Stimulated activated CD8-positive, alpha-beta memory T cell treated with anti-CD3 and anti-CD28 coated beads, Interleukin-7, amount 100 ng/mL, for 48 hours (primary cell): ENCODE data around the gene CADPS2.

Experiments
- DNase-seq, 2 donors: peaks; one replicate each; pipeline ENCODE4 v3.0.0-alpha.2; 2020; ENCODE audit warnings: low read depth in 1 of 2; ENCODE audit errors: extremely low read depth in 1 of 2

Gene CADPS2

GRCh38 chr7:122886357-122887081 is at the start of gene CADPS2:
CADPS2 (minus strand) TSS chr7:122886460; CDS start chr7:122886337, 123 bp downstream.
- DNase-seq: no peak

GRCh38 chr7:122935620-122936019 is 49.4 kb upstream of the CADPS2 start:
- no peak for DNase-seq

DNA sequence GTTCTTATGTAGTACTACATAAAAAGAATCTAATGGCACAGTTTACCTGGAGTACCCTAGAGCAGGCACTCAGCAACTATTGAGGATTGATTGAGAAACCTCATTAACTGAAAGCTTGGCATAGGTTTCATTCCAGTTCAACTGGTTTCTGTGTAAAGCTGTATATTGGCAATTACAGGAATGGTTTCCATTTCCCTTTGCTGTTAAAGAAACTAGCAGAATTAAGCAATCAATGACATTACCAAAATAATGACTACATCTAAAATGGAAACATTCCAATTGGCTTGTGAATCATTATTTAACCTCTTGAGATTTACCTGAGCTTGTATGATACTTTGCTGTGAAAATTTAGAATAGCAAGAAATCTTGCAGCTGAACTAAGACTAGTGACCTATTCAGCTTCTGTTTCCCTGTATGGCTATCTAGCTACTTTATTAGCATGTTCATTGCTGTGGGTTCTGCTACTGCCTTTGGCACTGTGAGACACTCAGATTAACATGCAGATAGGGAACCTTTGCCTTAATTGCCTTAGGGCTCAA is 33.5 kb upstream of the CADPS2 start:
- no peak for DNase-seq

DNA sequence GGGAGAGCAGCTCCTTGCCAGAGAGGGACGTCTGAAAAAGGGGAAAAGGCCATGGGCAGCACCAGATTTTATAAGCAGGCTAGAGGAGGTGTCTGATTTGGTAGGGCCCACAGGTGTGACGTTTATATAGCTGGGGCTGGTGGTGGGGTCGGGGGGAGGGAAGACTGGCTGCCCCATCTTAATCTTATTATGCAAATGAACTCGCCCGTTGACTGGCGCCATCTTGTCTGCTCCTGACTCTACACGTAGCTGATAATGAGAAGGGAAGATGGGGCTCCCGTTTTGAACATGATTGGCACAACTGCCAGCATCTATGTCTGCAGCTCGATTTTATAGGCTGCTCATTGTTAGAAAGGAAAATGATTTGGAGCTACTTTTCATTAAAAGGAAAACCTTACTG is 28.6 kb upstream of the CADPS2 start:
- DNase-seq: no peak

DNA sequence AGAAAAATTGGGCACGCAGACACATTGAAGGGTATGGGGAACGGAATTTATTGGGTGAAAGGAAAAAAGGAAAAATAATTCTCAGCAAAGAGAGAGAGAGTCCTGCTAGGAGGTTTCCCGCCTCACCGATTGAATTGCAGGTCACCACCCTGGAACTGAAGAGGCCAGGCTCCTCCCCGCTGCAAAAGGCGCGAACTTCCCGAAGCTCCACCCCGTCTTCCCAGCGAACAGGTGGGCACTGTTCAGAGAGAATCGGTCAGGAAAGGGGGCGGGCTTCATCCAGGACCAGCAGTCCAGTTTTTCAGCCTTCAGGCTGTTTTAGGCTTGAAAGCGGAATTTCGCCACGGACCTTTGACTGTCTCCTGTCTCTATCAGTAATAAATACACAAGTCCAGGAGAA is 27.3 kb upstream of the CADPS2 start:
- no peak for DNase-seq

DNA sequence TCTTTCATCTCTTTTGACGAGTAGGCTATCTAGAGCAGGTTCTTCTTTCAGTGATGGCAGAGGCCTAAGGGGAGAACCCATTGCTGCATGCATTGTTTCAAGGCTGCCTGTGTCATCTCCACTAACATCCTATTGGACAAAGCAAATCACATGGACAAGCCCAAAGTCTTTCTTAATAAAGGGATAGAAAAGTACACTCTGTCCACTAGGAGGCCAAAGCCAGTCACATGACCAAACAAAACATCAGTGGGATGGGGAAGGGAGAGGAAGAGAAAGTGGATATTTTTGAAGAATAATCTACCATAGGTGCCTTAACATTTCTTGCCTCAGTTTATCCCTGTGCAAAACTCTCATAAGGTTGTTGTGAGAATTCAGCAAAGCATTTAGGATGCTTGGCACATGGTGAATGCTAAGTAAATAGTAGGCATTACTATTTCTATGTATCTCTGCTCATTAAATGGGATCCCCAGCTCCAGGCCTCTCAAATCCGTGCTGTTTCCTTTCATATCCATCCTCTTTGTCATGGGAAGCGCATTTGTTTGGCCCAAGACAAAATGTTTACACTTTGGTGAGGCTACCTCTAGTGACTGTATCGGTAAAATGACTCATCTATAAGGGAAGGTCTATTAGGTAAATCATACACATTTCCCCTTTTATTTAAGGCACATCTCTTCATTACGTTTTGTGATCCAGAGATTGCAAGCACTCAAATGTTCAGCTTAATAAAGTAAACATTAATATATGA is 16.7 kb upstream of the CADPS2 start:
- no peak for DNase-seq

- DNase-seq: no peak
These were observed 15.0 kb upstream of the CADPS2 start for GRCh38 chr7:122901250-122901649.

- DNase-seq: no peak
These were observed 10.2 kb upstream of the CADPS2 start for GRCh38 chr7:122896509-122896908.

DNA sequence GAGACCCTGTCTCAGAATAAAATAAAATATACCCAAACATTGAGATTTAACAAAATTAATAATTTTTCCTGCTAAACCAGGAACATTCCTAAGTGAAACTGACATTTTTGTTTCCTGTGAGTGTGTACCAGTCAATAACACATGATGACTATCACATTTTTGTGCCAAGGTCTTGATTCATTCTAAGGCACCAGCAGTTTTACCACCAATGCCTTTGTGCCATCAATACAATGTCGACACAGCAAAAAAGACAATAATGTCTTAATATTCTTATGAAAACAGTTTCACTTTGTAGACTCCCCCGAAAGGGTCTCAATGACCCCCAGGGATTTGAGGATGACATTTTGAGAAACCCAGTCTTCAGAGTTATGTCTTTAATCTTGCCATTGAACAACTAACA is 7.2 kb upstream of the CADPS2 start:
- DNase-seq: no peak

DNA sequence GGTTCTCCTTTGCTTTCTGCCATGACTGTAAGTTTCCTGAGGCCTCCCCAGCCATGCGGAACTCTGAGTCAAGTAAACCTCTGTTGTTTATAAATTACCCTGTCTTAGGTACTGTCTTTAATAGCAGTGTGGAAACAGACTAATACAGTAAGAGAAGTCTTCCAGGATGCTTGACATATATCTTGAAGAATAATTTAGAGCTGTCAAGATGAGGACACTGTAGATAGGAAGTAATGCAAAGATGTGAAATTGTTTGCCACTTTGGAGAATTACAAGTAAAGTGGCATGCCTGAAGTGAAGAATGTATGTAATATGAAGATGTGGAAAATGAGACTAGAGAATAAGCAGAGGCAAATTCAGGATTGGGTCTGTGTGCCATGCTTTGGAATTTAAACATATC is 2.9 kb upstream of the CADPS2 start:
- DNase-seq: no peak

- no peak for DNase-seq
These were observed 1.6 kb upstream of the CADPS2 start for GRCh38 chr7:122887848-122888247.

DNA sequence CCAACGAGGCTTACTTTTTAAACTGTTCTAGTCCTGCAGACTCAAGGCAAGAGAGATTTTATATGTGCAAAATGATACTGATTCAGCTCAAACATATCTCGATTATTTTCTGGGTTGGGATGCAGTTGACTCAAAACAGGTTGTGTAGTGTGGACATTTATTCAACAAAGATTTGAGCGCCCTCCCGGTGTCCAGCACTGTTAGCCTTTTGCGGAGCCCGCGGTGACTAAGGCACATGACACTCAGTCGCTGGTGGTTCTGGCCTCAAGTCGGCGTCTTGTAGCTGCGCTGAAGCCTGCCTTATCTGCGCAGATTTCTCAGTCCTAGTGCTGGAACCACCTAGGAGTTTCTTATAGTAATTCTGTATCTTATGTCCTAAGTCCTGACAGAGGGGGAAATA is 938 bp upstream of the CADPS2 start:
- DNase-seq: no peak

DNA sequence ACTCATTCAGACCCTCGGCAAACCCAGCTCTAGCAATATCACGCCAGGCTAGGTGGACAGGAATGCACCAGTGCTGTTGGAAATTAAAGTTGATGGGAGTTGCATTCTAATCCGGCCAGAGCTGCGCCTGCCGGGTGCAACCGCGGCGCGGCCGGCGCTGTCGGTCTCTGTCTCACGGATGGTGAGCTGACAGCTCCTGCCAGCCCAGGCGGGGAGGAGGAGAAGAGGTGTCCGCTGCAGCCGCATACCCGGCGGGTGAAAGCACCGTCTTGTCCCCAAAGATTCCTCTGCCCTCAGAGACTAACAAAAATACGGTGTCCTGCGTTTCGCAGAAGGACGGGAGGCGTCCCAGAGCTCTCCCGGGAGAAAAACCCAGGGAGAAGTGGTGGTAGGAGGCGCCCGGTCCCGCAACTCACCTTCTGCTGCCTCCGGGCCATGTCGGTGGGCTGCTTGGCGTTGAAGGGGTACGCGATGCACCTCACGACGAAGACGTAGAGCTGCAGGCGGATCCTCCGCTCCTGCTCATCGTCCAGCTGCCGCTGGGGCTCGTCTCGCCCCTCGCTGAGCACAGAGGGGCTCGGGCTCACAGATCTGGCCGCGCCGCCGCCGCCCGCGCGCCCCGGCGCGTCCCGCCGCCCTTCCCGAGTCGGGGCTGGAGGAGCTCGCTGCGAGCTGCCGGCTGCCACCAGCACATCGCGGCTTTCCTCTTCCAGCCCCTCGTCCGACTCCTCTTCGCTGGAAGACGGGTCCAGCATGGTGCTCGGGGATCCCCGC is 490 bp downstream of the CADPS2 start:
- no peak for DNase-seq

- no peak for DNase-seq
These were observed 2.1 kb downstream of the CADPS2 start for GRCh38 chr7:122884186-122884585.

DNA sequence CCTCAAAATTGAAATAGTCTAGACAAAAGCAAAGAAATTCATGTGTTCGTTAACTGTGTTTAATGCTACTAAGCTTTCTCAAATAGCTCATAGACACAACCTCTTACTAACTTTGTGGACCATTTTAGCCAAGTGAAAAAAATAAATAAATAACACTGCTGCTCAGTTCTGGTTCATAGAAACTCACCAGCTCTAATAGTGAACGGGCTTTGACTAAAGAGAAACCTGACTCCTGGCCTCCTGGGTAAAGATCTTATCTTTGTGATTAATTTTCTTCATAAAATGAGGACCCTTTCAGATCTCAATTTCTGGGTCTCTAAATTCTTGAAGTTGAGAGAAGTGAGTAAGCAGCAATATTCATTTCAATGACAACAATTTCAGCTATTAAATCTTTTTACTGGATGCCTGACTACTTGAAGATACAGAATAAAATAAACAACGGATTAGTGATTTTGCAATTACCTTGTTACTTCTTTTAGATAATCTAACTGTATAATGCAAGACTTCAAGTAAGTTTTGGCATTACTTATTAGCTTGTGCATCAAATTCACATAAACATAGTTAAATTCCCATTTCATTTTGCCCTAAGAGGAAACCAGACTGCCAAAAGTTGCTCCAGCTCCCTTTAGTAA is 3.1 kb downstream of the CADPS2 start:
- DNase-seq: no peak

DNA sequence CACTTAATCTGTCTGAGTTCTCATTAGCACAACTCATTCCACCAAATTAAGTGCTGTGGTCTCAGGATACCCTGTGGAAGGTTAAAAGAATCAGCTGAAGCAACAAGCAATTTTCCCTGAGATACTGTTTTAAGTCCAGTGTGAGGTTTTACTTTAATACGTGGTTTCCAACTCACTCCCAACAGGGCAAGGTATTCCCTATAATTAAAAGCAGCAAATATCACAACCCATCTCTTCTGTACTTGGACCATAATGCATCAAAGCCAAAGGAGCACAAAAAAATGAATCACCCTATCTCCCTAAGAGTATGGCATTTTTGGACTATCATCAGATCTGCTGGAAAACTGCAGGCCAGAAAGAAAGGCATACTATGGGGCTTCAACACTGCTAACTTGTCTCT is 4.9 kb downstream of the CADPS2 start:
- DNase-seq: no peak

- DNase-seq: no peak
These were observed 17.0 kb downstream of the CADPS2 start for GRCh38 chr7:122869260-122869659.

DNA sequence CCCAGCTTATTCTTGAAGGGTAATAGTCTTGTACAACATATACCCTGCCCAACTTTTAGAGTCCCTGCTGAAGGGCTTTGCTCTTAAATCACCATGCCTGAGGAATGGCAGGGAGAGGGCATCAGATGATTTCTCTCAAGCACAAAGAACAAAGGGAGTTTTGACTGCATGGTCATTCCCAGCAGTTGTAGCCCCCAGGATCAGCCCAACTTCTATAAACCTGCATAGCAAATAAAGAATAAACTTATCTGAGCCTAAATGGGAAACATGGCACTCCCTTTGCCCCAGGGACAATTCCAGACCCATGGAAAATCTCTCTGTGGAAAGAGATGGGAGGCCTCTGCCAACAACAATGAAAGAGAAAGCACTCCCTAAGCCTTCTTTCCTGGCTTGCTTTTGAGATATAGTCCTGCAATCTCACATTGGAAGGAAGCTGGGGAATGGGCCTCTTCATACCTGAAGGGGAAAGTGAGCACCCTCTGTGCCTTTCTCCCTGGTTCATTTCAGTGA is 18.7 kb downstream of the CADPS2 start:
- DNase-seq: no peak

DNA sequence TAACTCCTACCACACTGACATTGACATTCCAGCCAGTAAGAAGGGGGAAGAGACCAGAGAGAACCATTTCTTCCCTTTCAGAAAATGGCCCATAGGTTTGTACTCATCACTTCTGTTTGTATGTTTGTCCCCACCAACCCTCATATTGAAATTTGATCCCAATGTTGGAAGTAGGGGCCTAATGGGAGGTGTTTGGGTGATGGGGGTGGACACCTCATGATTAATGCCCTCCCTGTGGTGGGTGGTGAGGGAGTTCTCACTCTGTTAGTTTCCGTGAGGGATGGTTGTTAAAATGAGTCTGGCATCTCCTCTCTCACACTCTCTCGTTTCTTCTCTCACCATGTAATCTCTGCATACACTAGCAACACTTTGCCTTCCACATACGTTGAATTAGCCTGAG is 21.4 kb downstream of the CADPS2 start:
- no peak for DNase-seq

DNA sequence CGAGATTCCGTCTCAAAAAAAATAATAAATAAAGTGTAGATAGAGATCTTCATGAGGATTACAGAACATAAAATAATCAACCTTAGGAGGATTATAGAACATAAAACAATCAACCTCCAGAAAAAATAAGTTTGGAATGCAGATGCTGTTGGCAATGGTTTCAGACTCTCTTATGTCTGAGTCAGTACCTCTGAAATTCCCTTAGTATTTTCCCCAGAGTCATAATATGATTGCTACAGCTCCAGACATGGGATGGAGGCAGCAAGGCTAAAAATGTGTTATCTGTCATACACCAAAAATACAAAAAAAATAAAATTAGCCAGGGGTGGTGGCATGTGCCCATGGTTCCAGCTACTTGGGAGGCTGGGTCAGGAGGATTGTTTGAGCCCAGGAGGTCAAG is 22.2 kb downstream of the CADPS2 start:
- DNase-seq: no peak

DNA sequence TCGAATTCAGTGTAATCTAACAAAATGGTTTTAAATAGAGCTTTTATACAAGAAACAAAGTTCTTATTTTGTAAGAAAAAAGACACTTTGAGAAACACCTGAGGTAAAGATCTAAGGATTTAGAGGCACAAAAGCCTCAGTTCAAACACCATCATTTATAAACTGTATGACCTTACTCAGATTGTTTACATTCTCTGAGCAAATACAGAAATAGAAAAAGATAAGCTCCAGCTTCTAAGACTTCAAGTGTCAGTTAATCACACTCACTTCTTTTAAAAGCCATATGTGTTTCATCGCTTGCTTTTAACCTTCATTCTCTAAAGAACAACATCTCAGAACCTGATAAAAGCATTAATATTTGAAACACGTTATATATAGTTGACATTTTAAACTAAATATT is 27.9 kb downstream of the CADPS2 start:
- no peak for DNase-seq
